Measurements from ENCODE around the gene PDLIM1.

The PDLIM1 gene

GRCh38 chr10:95261926-95262325 is 28.9 kb downstream of the PDLIM1 start:
- H3K4me3 ChIP-seq (replicated peaks; ENCODE audit: low read depth, low read length), result no peak overlapping the region
- no peak for TF ChIP-seq CTCF (IDR thresholded peaks at IDR 0.05; ENCODE audit: low read depth, low read length, missing control alignments)

GRCh38 chr10:95260909-95261552 is 29.8 kb downstream of the PDLIM1 start:
- DNase-seq (ENCODE audit: extremely low read depth, low read depth), result no peak
- no peak overlapping the region for H3K4me3 ChIP-seq (replicated peaks; ENCODE audit: low read depth, low read length)
- no peak for TF ChIP-seq CTCF (IDR thresholded peaks at IDR 0.05; ENCODE audit: low read depth, low read length, missing control alignments)

More at GRCh38 chr10:95261926-95262325, 28.9 kb downstream of the PDLIM1 start:
- DNase-seq (ENCODE audit: extremely low read depth, low read depth), result no peak

GRCh38 chr10:95260397-95260881 is 30.4 kb downstream of the PDLIM1 start:
- no peak overlapping the region for H3K4me3 ChIP-seq (replicated peaks; ENCODE audit: low read depth, low read length)
- no peak for TF ChIP-seq CTCF (IDR thresholded peaks at IDR 0.05; ENCODE audit: low read depth, low read length, missing control alignments)
- peak; percentile 57 for DNase-seq (ENCODE audit: extremely low read depth, low read depth)

- H3K4me3 ChIP-seq (replicated peaks; ENCODE audit: low read depth, low read length), result no peak overlapping the region
- DNase-seq (ENCODE audit: extremely low read depth, low read depth), result no peak
- TF ChIP-seq CTCF (IDR thresholded peaks at IDR 0.05; ENCODE audit: low read depth, low read length, missing control alignments), result no peak
Observed at GRCh38 chr10:95257849-95258248, 33.0 kb downstream of the PDLIM1 start.

- H3K4me3 ChIP-seq (replicated peaks; ENCODE audit: low read depth, low read length), result no peak overlapping the region
- TF ChIP-seq CTCF (IDR thresholded peaks at IDR 0.05; ENCODE audit: low read depth, low read length, missing control alignments), result no peak
- no peak for DNase-seq (ENCODE audit: extremely low read depth, low read depth)
Observed at GRCh38 chr10:95256268-95256667, 34.5 kb downstream of the PDLIM1 start.

- TF ChIP-seq CTCF (IDR thresholded peaks at IDR 0.05; ENCODE audit: low read depth, low read length, missing control alignments), result no peak
- no peak overlapping the region for H3K4me3 ChIP-seq (replicated peaks; ENCODE audit: low read depth, low read length)
- DNase-seq (ENCODE audit: extremely low read depth, low read depth), result no peak
Observed at GRCh38 chr10:95254629-95255028, 36.2 kb downstream of the PDLIM1 start.

GRCh38 chr10:95253686-95254085 is 37.1 kb downstream of the PDLIM1 start:
- H3K4me3 ChIP-seq (replicated peaks; ENCODE audit: low read depth, low read length), result no peak overlapping the region
- TF ChIP-seq CTCF (IDR thresholded peaks at IDR 0.05; ENCODE audit: low read depth, low read length, missing control alignments), result no peak
- DNase-seq (ENCODE audit: extremely low read depth, low read depth), result no peak

All from HFF-Myc (cell line).